T-helper 2 cell treated with Interferon-gamma antibody and Interleukin-4, amounts not matched to agents 100 ng/mL and 5 ng/mL, for 36 hours (primary cell): Measurements from ENCODE around the gene ENAH. TPM values are rescaled to one million over a fixed set of nuclear protein-coding genes. Genes with fewer than 3 reads are reported as not detected.

Experiments used
- intact Hi-C: fragments of 100-400 bp; cut with micrococcal nuclease; formaldehyde crosslinking; loops from one replicate; pipeline ENCODE4 v1.15.1; 2023
- total RNA-seq: library from RNA; stranded (reverse); gene quantifications from 2 replicates; pipeline ENCODE4 v1.2.3, GENCODE V29; 2022

The ENAH gene
- total RNA-seq, 1 donor from 2014 or later = not detected

GRCh38 chr1:225506727-225507126 lies 146.2 kb downstream of the ENAH start:
- intact Hi-C loops = no loop called here

DNA sequence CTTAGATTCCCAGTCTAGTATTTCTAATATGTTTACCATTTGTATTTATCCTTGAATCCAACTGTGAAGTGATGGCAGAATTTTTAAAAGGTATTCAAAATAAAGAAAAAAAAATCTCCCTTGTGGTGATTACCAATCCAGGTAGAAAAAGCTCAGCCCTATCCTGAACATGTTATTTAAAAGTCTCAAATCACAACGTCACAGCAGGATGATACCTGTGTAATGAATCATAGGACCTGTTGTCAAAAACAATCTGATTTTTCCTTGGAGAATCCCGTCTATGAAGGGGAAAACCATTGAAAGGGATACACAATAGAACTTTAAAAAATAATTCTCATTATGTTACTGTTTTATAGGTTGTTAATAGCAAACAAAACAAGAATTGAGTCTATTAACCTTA lies 148.1 kb downstream of the ENAH start:
- intact Hi-C loops = no loop called here

DNA sequence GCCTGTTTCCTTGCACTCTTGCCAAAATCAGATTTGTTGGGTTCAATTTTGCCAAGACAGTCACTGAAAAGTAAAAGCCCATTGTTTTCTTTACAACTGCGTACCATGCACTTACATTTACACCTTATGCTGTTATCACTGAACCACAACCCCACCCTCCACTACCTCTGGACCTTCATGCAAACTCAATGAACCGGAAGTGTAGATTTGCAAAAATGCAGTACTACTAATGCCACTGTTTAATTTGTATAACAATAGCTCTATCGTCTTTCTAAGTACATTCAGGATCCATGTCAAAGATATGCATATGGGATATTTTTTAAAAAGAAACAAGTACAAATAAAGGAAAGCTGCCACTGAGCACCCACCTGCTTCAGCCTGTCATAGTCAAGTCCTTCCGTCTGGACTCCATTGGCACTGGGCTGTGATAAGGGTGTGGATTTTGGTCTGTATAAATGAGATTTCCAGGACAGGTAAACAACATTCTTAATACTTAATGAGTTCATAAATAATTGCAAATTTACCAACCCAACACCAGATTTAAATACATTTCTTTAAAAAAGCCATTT lies 152.2 kb downstream of the ENAH start:
- intact Hi-C loops = no loop called here

- intact Hi-C loops = no loop called here
Measured at GRCh38 chr1:225498549-225499136, 154.3 kb downstream of the ENAH start.

- intact Hi-C loops = no loop called here
Measured at GRCh38 chr1:225494789-225495359, 158.0 kb downstream of the ENAH start.

GRCh38 chr1:225493591-225494246 lies 159.2 kb downstream of the ENAH start:
- intact Hi-C loops = no loop called here

- intact Hi-C loops = no loop called here
Measured at GRCh38 chr1:225488676-225489075, 164.2 kb downstream of the ENAH start.

GRCh38 chr1:225486856-225487255 lies 166.1 kb downstream of the ENAH start:
- intact Hi-C loops = no loop called here

- intact Hi-C loops = no loop called here
Measured at GRCh38 chr1:225485991-225486530, 166.9 kb downstream of the ENAH start.

DNA sequence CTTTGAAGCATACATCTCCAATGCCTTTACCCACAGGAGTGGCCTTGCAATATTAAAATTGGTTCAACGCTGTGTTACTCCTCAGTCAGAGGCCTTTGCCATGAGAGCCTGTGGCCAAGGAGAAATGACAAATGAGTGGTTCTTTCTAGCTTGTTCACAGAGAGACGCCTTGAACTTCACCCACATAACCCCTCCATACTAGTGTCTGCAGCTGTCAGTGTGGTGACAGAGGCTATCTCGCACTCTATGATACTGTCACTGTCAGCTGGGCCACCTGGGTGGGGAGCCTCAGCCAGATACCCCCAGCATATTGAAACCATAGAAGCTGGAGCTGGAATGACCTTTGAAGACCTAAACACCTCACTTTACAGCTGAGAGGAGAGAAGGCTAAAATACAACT lies 167.7 kb downstream of the ENAH start:
- intact Hi-C loops = no loop called here

- intact Hi-C loops = no loop called here
Measured at GRCh38 chr1:225484657-225485214, 168.2 kb downstream of the ENAH start.

GRCh38 chr1:225483818-225484656 lies 168.9 kb downstream of the ENAH start:
- intact Hi-C loops = no loop called here

GRCh38 chr1:225482421-225482950 lies 170.4 kb downstream of the ENAH start:
- intact Hi-C loops = no loop called here

DNA sequence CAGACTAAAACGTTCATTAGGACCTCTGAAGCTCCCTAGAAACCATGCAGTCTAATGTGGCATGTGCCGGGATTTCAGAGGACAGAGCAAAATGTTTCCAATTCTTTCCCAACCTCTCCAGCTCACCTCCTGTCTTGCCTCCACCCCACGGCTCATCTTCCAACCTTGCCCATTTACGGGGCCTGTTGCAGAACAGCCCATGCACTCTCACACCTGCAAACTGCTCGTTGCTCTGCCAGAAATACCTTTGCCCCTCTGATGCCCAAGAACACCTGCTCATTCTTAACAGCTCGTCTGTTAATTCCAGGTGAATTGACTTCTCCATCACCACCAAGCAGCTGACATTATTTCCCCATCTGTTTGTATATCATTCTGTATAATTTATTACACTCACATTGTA lies 171.2 kb downstream of the ENAH start:
- intact Hi-C loops = no loop called here

DNA sequence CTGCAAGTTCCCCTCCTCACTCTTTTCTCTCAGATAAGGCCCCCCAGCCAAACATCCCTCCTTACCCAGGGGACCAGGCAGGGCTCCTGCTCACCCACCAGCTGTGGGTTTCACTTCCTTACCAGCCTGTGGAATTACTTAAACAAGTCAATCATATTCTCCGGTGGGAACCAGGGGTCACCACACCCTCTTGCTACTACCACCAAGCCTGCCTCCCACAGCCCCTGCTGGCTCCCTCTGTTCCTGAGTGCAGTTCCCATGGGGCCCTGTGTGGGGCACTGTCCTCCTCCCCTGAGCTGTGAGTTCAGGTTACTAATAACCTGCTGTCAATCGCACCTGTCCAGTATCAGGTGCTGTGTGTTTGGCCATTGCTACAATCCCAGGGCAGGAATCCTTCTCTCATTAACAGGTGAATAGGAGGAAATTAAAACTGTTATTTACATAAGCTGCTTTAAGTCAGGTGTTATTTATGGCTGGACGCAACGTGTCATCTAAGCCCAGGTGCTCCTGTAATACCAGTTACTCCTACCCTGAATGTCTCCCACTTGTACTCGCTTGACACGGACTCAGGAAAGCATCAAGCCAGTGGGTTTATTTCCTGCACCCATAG lies 172.0 kb downstream of the ENAH start:
- intact Hi-C loops = no loop called here

- intact Hi-C loops = loop anchor here (5.0 kb wide), 1 partner anchor 72 kb away; no protein-coding TSS in a partner anchor
Measured at GRCh38 chr1:225479996-225480720, 172.8 kb downstream of the ENAH start.

DNA sequence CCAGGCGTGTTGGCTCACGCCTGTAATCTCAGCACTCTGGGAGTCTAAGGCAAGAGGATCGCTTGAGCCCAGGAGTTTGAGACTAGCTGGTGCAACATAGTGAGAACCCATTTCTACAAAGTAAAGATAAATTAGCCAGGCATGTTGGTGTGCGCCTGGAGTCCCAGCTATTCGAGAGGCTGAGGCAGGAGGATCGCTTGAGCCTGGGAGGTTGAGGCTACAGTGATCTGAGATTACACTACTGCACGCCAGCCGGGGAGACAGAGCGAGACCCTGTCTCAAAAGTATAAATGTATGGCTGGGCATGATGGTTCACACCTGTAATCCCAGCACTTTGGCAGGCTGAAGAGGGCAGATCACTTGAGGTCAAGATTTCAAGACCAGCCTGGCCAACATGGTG lies 173.6 kb downstream of the ENAH start:
- intact Hi-C loops = loop anchor here (5.0 kb wide), 1 partner anchor 73 kb away; no protein-coding TSS in a partner anchor

GRCh38 chr1:225477296-225477911 lies 175.5 kb downstream of the ENAH start:
- intact Hi-C loops = loop anchor here (5.0 kb wide), 1 partner anchor 75 kb away; no protein-coding TSS in a partner anchor

GRCh38 chr1:225476538-225476988 lies 176.4 kb downstream of the ENAH start:
- intact Hi-C loops = loop anchor here (5.0 kb wide), 1 partner anchor 76 kb away; no protein-coding TSS in a partner anchor
